ENCODE measurements around the gene CDC5L. TPM values are rescaled to one million over a fixed set of nuclear protein-coding genes. Genes with fewer than 3 reads are reported as not detected.
"Not testable (repeated sequence)": the region's sequence is repeated elsewhere in the genome, so short reads cannot be mapped to it uniquely, and the experiment has no call there.

CDC5L gene
- total and polyA plus RNA-seq, 2 of the 13 experiments (the other 11 are each of a cell fraction or from before 2014, with no cell fraction given): 11.0 to 34.2 TPM

- H3K9me3 ChIP-seq (ENCODE audit: low read length); FAIRE-seq; intact Hi-C loops (cut with micrococcal nuclease; ENCODE audit: unreplicated experiment); in situ Hi-C loops (cut with HindIII; ENCODE audit: extremely low pct_ligation_motif_present, low pct_unique_long_range_greater_than_20kb); ATAC-seq; H2AFZ ChIP-seq (ENCODE audit: low read length); BruUV-seq (replicated peaks); POLR2A ChIA-PET; H3K9ac ChIP-seq (ENCODE audit: insufficient read depth, low read depth, low read length); H3K27me3 ChIP-seq (ENCODE audit: control insufficient read depth in 1 of 2, insufficient read depth in 2 of 2, low read length in 2 of 2); H3K4me3 ChIP-seq (replicated peaks in 1 of 3; ENCODE audit: insufficient read depth in 1 of 3, low read depth in 2 of 3, low read length in 3 of 3); H3K27ac ChIP-seq (ENCODE audit: extremely low read length, insufficient read depth, low read length); DNase-seq (ENCODE audit: low spot score); H3K4me2 ChIP-seq (ENCODE audit: low read depth, low read length); H4K20me1 ChIP-seq (ENCODE audit: insufficient read depth, low read length); CTCF ChIA-PET (ENCODE audit: low intra/inter-chr PET ratio, low total read pairs); H3K79me2 ChIP-seq (ENCODE audit: insufficient read depth, low read length): not testable (repeated sequence)
- 91% methylated on average over 2 of the region's 2 CpGs for WGBS (ENCODE audit: low lambda C conversion rate)
- Histone ChIP-seq H3K36me3 (replicated peaks in 1 of 2; ENCODE audit: control insufficient read depth in 1 of 2, insufficient read depth in 2 of 2, low read length in 2 of 2) (peaks cover 10 to 37% of the 10 kb centered on the region in 2 experiments), H3K4me1 (ENCODE audit: insufficient read depth, low read length) (peaks cover 15% of the 10 kb centered on the region)
- 0 out of 2 replicates have a peak, but pooled peaks have one; percentile 5 for TF ChIP-seq FOSL2 (CRISPR knock-in tag; IDR thresholded peaks at IDR 0.05)
Observed at GRCh38 chr6:44449181-44449580, 61.7 kb downstream of the CDC5L start.

GRCh38 chr6:44451803-44452695 is 64.5 kb downstream of the CDC5L start:
- Histone ChIP-seq H3K4me2 (ENCODE audit: low read depth, low read length) (no peak overlapping the region), H3K79me2 (ENCODE audit: insufficient read depth, low read length) (no peaks in the 10 kb centered on the region), H3K36me3 (replicated peaks in 1 of 2; ENCODE audit: control insufficient read depth in 1 of 2, insufficient read depth in 2 of 2, low read length in 2 of 2) (peaks cover 4 to 18% of the 10 kb centered on the region in 2 experiments; a peak in 4 of 5 replicates), H2AFZ (ENCODE audit: low read length) (no peak overlapping the region), H3K4me1 (ENCODE audit: insufficient read depth, low read length) (peaks cover 9% of the 10 kb centered on the region), H4K20me1 (ENCODE audit: insufficient read depth, low read length) (no peaks in the 10 kb centered on the region), H3K27me3 (ENCODE audit: control insufficient read depth in 1 of 2, insufficient read depth in 2 of 2, low read length in 2 of 2) (no peaks in the 10 kb centered on the region), H3K9ac (ENCODE audit: insufficient read depth, low read depth, low read length) (no peak overlapping the region), H3K4me3 (replicated peaks in 1 of 3; ENCODE audit: insufficient read depth in 1 of 3, low read depth in 2 of 3, low read length in 3 of 3) (no peak overlapping the region), H3K9me3 (ENCODE audit: low read length) (no peaks in the 10 kb centered on the region), H3K27ac (ENCODE audit: extremely low read length, insufficient read depth, low read length) (no peak overlapping the region)
- WGBS (ENCODE audit: low lambda C conversion rate): 96% methylated on average over 11 of the region's 11 CpGs
- in situ Hi-C loops (cut with HindIII; ENCODE audit: extremely low pct_ligation_motif_present, low pct_unique_long_range_greater_than_20kb): no loop called here
- TF ChIP-seq MIER3 (CRISPR knock-in tag; IDR thresholded peaks at IDR 0.05; ENCODE audit: borderline replicate concordance): no peak
- TF ChIP-seq HNF4G (IDR thresholded peaks at IDR 0.05; ENCODE audit: borderline replicate concordance, low read depth, low read length): no peak
- no peak for TF ChIP-seq HNF4G (CRISPR knock-in tag; IDR thresholded peaks at IDR 0.05; ENCODE audit: borderline replicate concordance, low read depth)
- no peak for TF ChIP-seq NFYC (CRISPR knock-in tag; IDR thresholded peaks at IDR 0.05)
- TF ChIP-seq STAT6 (CRISPR knock-in tag; IDR thresholded peaks at IDR 0.05; ENCODE audit: borderline replicate concordance): no peak
- TF ChIP-seq TBX3 (IDR thresholded peaks at IDR 0.05; ENCODE audit: borderline replicate concordance): no peak
- TF ChIP-seq MEF2D (CRISPR knock-in tag; IDR thresholded peaks at IDR 0.05): no peak
- TF ChIP-seq U2AF2 (IDR thresholded peaks at IDR 0.05; ENCODE audit: low read depth, low read length): no peak
- no peak for TF ChIP-seq MAF1 (CRISPR knock-in tag; IDR thresholded peaks at IDR 0.05; ENCODE audit: borderline replicate concordance)
- TF ChIP-seq NPAS2 (CRISPR knock-in tag; IDR thresholded peaks at IDR 0.05; ENCODE audit: borderline replicate concordance): no peak
- DNase-seq (ENCODE audit: low spot score) (no peak), FAIRE-seq (no peak), ATAC-seq (no peak)
- ChIA-PET POLR2A (no interaction called here), CTCF (ENCODE audit: low intra/inter-chr PET ratio, low total read pairs) (no interaction called here)
- no TSS peak for BruUV-seq (replicated peaks)
- intact Hi-C loops (cut with micrococcal nuclease; ENCODE audit: unreplicated experiment): no loop called here
